ENCODE results near the gene GPC3. TPM values are rescaled to one million over a fixed set of nuclear protein-coding genes. Genes with fewer than 3 reads are reported as not detected.

GPC3 gene
- total RNA-seq, 1 donor from 2014 or later, result 4.2 TPM

DNA sequence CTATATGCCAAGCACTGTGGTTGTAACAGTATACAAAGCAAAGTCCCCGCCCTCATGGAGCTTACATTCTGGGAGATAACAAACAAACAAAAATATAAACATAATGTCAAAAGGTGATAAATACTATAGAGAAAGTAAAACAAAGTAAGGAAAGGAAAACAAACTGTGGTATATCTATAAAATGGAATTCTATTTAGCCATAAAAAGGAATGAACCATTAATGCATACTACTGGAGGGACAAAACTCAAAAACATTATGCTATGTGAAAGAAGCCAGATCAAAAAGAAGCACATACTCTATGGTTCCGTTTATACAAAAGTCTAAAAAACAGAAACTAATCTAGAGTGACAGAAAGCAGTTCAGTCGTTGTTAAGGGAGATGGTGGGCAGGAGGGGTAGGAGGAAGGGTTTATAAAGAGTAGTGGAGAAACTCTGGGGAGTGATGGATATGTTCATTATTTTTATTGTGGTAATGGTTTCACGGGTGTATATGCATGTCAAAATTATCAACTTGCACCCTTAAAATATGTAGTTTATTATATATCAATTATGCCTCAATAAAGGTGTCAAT lies 31.5 kb downstream of the GPC3 start:
- no peak overlapping the region for H3K27ac Mint-ChIP-seq (ENCODE audit: unreplicated experiment)
- H3K4me3 Mint-ChIP-seq (ENCODE audit: unreplicated experiment), result no peak overlapping the region
- no peak for DNase-seq
- no peaks in the 10 kb centered on the region for H3K4me1 Mint-ChIP-seq (ENCODE audit: low read depth, unreplicated experiment)
- H3K9me3 Mint-ChIP-seq (ENCODE audit: unreplicated experiment), result no peaks in the 10 kb centered on the region
- H3K36me3 Mint-ChIP-seq (ENCODE audit: unreplicated experiment), result no peaks in the 10 kb centered on the region
- H3K27me3 Mint-ChIP-seq (ENCODE audit: unreplicated experiment), result no peaks in the 10 kb centered on the region
- TF ChIP-seq, protein P1, sequence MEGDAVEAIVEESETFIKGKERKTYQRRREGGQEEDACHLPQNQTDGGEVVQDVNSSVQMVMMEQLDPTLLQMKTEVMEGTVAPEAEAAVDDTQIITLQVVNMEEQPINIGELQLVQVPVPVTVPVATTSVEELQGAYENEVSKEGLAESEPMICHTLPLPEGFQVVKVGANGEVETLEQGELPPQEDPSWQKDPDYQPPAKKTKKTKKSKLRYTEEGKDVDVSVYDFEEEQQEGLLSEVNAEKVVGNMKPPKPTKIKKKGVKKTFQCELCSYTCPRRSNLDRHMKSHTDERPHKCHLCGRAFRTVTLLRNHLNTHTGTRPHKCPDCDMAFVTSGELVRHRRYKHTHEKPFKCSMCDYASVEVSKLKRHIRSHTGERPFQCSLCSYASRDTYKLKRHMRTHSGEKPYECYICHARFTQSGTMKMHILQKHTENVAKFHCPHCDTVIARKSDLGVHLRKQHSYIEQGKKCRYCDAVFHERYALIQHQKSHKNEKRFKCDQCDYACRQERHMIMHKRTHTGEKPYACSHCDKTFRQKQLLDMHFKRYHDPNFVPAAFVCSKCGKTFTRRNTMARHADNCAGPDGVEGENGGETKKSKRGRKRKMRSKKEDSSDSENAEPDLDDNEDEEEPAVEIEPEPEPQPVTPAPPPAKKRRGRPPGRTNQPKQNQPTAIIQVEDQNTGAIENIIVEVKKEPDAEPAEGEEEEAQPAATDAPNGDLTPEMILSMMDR (IDR thresholded peaks at IDR 0.05; ENCODE audit: partially characterized antibody, unreplicated experiment), result no peak

GRCh38 chrX:133953078-133953477 lies 32.3 kb downstream of the GPC3 start:
- Mint-ChIP-seq H3K27ac (ENCODE audit: unreplicated experiment) (no peak overlapping the region), H3K4me1 (ENCODE audit: low read depth, unreplicated experiment) (no peaks in the 10 kb centered on the region), H3K9me3 (ENCODE audit: unreplicated experiment) (no peaks in the 10 kb centered on the region), H3K27me3 (ENCODE audit: unreplicated experiment) (no peaks in the 10 kb centered on the region), H3K36me3 (ENCODE audit: unreplicated experiment) (no peaks in the 10 kb centered on the region), H3K4me3 (ENCODE audit: unreplicated experiment) (no peak overlapping the region)
- no peak for DNase-seq
- TF ChIP-seq, protein P1 (IDR thresholded peaks at IDR 0.05; ENCODE audit: partially characterized antibody, unreplicated experiment), result no peak

DNA sequence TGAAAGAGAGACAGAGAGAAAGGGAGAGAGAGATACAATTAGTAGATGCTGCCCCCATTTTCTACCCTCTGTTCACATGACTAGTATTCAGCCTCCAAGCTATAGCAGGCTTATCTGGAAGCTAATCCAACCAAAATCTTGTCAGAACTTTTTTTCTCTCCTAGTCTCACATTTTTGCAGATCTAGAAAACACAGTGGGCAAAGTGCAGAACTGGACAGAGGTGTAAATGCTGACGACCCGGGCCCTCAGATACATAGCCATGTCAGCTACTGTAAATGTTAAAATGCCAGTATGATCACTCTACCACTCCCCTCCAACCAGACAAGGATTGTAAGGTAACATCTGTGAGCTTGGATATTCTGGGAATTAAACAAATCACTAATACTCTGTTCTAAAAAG lies 34.3 kb downstream of the GPC3 start:
- Mint-ChIP-seq H3K4me3 (ENCODE audit: unreplicated experiment) (no peak overlapping the region), H3K9me3 (ENCODE audit: unreplicated experiment) (peaks cover 2% of the 10 kb centered on the region), H3K27ac (ENCODE audit: unreplicated experiment) (no peak overlapping the region), H3K36me3 (ENCODE audit: unreplicated experiment) (no peaks in the 10 kb centered on the region), H3K4me1 (ENCODE audit: low read depth, unreplicated experiment) (no peaks in the 10 kb centered on the region), H3K27me3 (ENCODE audit: unreplicated experiment) (no peaks in the 10 kb centered on the region)
- no peak for DNase-seq
- TF ChIP-seq, protein P1 (IDR thresholded peaks at IDR 0.05; ENCODE audit: partially characterized antibody, unreplicated experiment), result no peak

- TF ChIP-seq, protein P1 (IDR thresholded peaks at IDR 0.05; ENCODE audit: partially characterized antibody, unreplicated experiment), result no peak
Observed at GRCh38 chrX:133950214-133950613, 35.2 kb downstream of the GPC3 start.

GRCh38 chrX:133948895-133949294 lies 36.5 kb downstream of the GPC3 start:
- H3K36me3 Mint-ChIP-seq (ENCODE audit: unreplicated experiment), result no peaks in the 10 kb centered on the region
- H3K9me3 Mint-ChIP-seq (ENCODE audit: unreplicated experiment), result peaks cover 2% of the 10 kb centered on the region
- H3K4me3 Mint-ChIP-seq (ENCODE audit: unreplicated experiment), result no peak overlapping the region
- TF ChIP-seq, protein P1 (IDR thresholded peaks at IDR 0.05; ENCODE audit: partially characterized antibody, unreplicated experiment), result no peak
- H3K27ac Mint-ChIP-seq (ENCODE audit: unreplicated experiment), result no peak overlapping the region
- H3K27me3 Mint-ChIP-seq (ENCODE audit: unreplicated experiment), result no peaks in the 10 kb centered on the region
- DNase-seq, result no peak
- H3K4me1 Mint-ChIP-seq (ENCODE audit: low read depth, unreplicated experiment), result no peaks in the 10 kb centered on the region

More at GRCh38 chrX:133950214-133950613, 35.2 kb downstream of the GPC3 start:
- no peak for DNase-seq
- Mint-ChIP-seq H3K9me3 (ENCODE audit: unreplicated experiment) (peaks cover 2% of the 10 kb centered on the region), H3K4me3 (ENCODE audit: unreplicated experiment) (no peak overlapping the region), H3K27me3 (ENCODE audit: unreplicated experiment) (no peaks in the 10 kb centered on the region), H3K27ac (ENCODE audit: unreplicated experiment) (no peak overlapping the region), H3K36me3 (ENCODE audit: unreplicated experiment) (no peaks in the 10 kb centered on the region), H3K4me1 (ENCODE audit: low read depth, unreplicated experiment) (no peaks in the 10 kb centered on the region)

Measured in glutamatergic neuron (in vitro differentiated cells).